ENCODE data around the gene PRELP. TPM values are rescaled to one million over a fixed set of nuclear protein-coding genes. Genes with fewer than 3 reads are reported as not detected.

The PRELP gene
- total and polyA plus RNA-seq, 2 of the 8 experiments (the other 6 are each of a cell fraction or from before 2014, with no cell fraction given): 0.13 to 0.23 TPM

GRCh38 chr1:203521812-203522211, 46.2 kb downstream of the PRELP start:
- peaks cover 7 to 44% (median 41%) of the 10 kb centered on the region in 4 experiments for H3K27me3 ChIP-seq (replicated peaks in 1 of 4; ENCODE audit: control insufficient read depth in 3 of 4, extremely low read depth in 1 of 4, insufficient read depth in 3 of 4, low read length in 3 of 4)
- H4K91ac ChIP-seq (replicated peaks; ENCODE audit: insufficient read length, low read length): no peak overlapping the region
- H2AK5ac ChIP-seq (ENCODE audit: low read depth, low read length): 0 out of 2 replicates have a peak overlapping the region, but pooled peaks have one; percentile 45
- H2BK5ac ChIP-seq (ENCODE audit: low read depth, low read length): no peak overlapping the region; the same call in 1 of the 2 replicates
- 0 out of 2 replicates have a peak overlapping the region, but pooled peaks have one; percentile 40 for H2BK20ac ChIP-seq (ENCODE audit: low read length)
- H2BK15ac ChIP-seq (ENCODE audit: low read length): peak overlapping the region; percentile 95
- no peak overlapping the region for H3K14ac ChIP-seq (ENCODE audit: insufficient read length)
- peaks cover 4% of the 10 kb centered on the region; the same call in 1 of the 2 replicates for H3K23me2 ChIP-seq (ENCODE audit: low read depth, low read length)
- peaks cover 32 to 58% (median 43%) of the 10 kb centered on the region in 4 experiments for H3K4me1 ChIP-seq (replicated peaks in 1 of 4; ENCODE audit: control insufficient read depth in 3 of 4, insufficient read depth in 4 of 4, low read length in 3 of 4)
- no peak overlapping the region for H4K5ac ChIP-seq (ENCODE audit: insufficient read length, low read depth, low read length)
- peak overlapping the region in 1 of 4 experiments; percentile 1; a peak in 1 of 8 replicates for H3K4me3 ChIP-seq (ENCODE audit: extremely low read depth in 1 of 4, insufficient read depth in 2 of 4, low read depth in 3 of 4, low read length in 4 of 4)
- no peak overlapping the region for H4K8ac ChIP-seq (ENCODE audit: extremely low read depth, insufficient read depth, low read length)
- H3K4me2 ChIP-seq (ENCODE audit: insufficient read depth in 1 of 2, low read depth in 2 of 2, low read length in 2 of 2): peak overlapping the region; percentile 38 to 49; a peak in 2 of 4 replicates
- POLR2A ChIA-PET (ENCODE audit: partially characterized antibody): no interaction called here
- peak overlapping the region; percentile 70 for H2BK12ac ChIP-seq (ENCODE audit: low read depth, low read length)
- H3K27ac ChIP-seq (ENCODE audit: low read depth, low read length): no peak overlapping the region
- H3K18ac ChIP-seq (ENCODE audit: extremely low read depth, low read length): peak overlapping the region; percentile 55; the same call in 1 of the 2 replicates
- peak overlapping the region; percentile 1 for H3K4ac ChIP-seq (replicated peaks; ENCODE audit: insufficient read length, low read depth, low read length)
- no peak overlapping the region for H2BK120ac ChIP-seq (replicated peaks; ENCODE audit: low read depth, low read length)
- no peaks in the 10 kb centered on the region for H3K36me3 ChIP-seq (ENCODE audit: control insufficient read depth in 2 of 4, insufficient read depth in 4 of 4, low read length in 3 of 4)
- 63% methylated on average over 3 of the region's 5 CpGs; no CpG with 5 or more reads in 1 of the 2 experiments for WGBS, 2 experiments (ENCODE audit: extremely low coverage in 1 of 2, insufficient coverage in 1 of 2, insufficient read length in 1 of 2, insufficient replicate concordance in 2 of 2, low coverage in 1 of 2, low lambda C conversion rate in 2 of 2, missing lambda C conversion rate in 1 of 2)
- DNase-seq (ENCODE audit: low read depth in 1 of 2, low spot score in 2 of 2) (no peak), FAIRE-seq (no peak)
- no peak overlapping the region for H3K9ac ChIP-seq (replicated peaks in 1 of 4; ENCODE audit: extremely low read depth in 1 of 4, low read depth in 3 of 4, low read length in 3 of 4)
- no peak overlapping the region for H3K23ac ChIP-seq (ENCODE audit: insufficient read length)
- no peak overlapping the region for H3K56ac ChIP-seq (replicated peaks; ENCODE audit: insufficient read length, low read depth, low read length)
- H3K9me3 ChIP-seq (ENCODE audit: insufficient read depth in 2 of 2, low read depth in 1 of 2, low read length in 1 of 2): no peaks in the 10 kb centered on the region
- H2AFZ ChIP-seq (ENCODE audit: low read length): no peak overlapping the region
- H3K79me1 ChIP-seq (ENCODE audit: low read depth, low read length): no peaks in the 10 kb centered on the region
- peaks cover 0 to 3% of the 10 kb centered on the region in 2 experiments for H4K20me1 ChIP-seq (replicated peaks in 1 of 2; ENCODE audit: control insufficient read depth in 1 of 2, insufficient read depth in 2 of 2, low read length in 2 of 2)
- CTCF ChIA-PET (ENCODE audit: partially characterized antibody): interaction anchor here (0.7 to 13.3 kb wide), 6 partner anchors 9 to 72 kb away, joined by 3 to 108 read pairs (median 5); no protein-coding TSS in a partner anchor
- no peaks in the 10 kb centered on the region for H3K79me2 ChIP-seq (ENCODE audit: control insufficient read depth in 1 of 2, insufficient read depth in 2 of 2, low read length in 2 of 2)
- TF ChIP-seq GTF2F1 (IDR thresholded peaks at IDR 0.05; ENCODE audit: borderline replicate concordance, low read depth, low read length): no peak
- no peak for TF ChIP-seq GABPA (IDR thresholded peaks at IDR 0.05; ENCODE audit: borderline replicate concordance, insufficient read depth, low read length)
- no peak for TF ChIP-seq SP1 (IDR thresholded peaks at IDR 0.05; ENCODE audit: low read depth, low read length)
- TF ChIP-seq MAX (IDR thresholded peaks at IDR 0.05): no peak
- no peak for TF ChIP-seq BCL11A (IDR thresholded peaks at IDR 0.05; ENCODE audit: low read depth in 2 of 2, low read length in 2 of 2)
- TF ChIP-seq SIN3A (conservative IDR thresholded peaks at IDR 0.05 in 1 of 2, IDR thresholded peaks at IDR 0.05 in 1 of 2; ENCODE audit: low read depth in 1 of 2, low read length in 2 of 2): no peak
